Colonic mucosa (tissue), 4 donors: ENCODE data around the gene NAA60. TPM values are rescaled to one million over a fixed set of nuclear protein-coding genes. Genes with fewer than 3 reads are reported as not detected.

Experiments used
- DNase-seq: peaks from one replicate; pipeline ENCODE4 v3.0.0-alpha.2; 2020
- H3K27ac ChIP-seq: fragments of 200-600 bp; one replicate; pipeline ENCODE4 v1.8.0; 2021
- H3K27me3 ChIP-seq: fragments of 200-600 bp; one replicate; pipeline ENCODE4 v1.8.0; 2021
- H3K36me3 ChIP-seq: fragments of 200-600 bp; one replicate; pipeline ENCODE4 v1.8.0; 2021
- H3K4me1 ChIP-seq: fragments of 200-600 bp; one replicate; pipeline ENCODE4 v1.8.0; 2021; ENCODE audit warnings: mild to moderate bottlenecking
- H3K4me3 ChIP-seq: fragments of 200-600 bp; one replicate; pipeline ENCODE4 v1.8.0; 2021
- H3K9ac ChIP-seq, 2 donors: one replicate each; pipeline ENCODE4 v1.7.0; 2013; ENCODE audit warnings: control low read depth in 2 of 2, low read depth in 2 of 2, low read length in 2 of 2
- H3K9me3 ChIP-seq: fragments of 200-600 bp; one replicate; pipeline ENCODE4 v1.8.0; 2021
- CTCF ChIP-seq: fragments of 200-600 bp; IDR thresholded peaks from one replicate; pipeline ENCODE4 v1.8.0; 2022; ENCODE audit warnings: antibody characterized with exemption, mild to moderate bottlenecking
- intact Hi-C: fragments of 100-400 bp; cut with DNase I; formaldehyde crosslinking; loops from one replicate; pipeline ENCODE4 v1.14.1; 2022
- total RNA-seq, 2 donors: library from RNA; stranded (reverse); fragmentation: NEBNext Ultra II Directional in 1 of 2; extraction: Animal tissue kit (Norgen Biotek cat#: 25700) in 1 of 2; gene quantifications; one replicate each; pipeline ENCODE4 v1.2.1, GENCODE V29; 2021
- donor health status: healthy.
- donor health status: DM: no; HTN: no; CAD: no.
- donor health status: DM: no; HTN: no; CAD: no.

The NAA60 gene
- total RNA-seq, 2 donors from 2014 or later: 56.8 to 68.6 TPM

GRCh38 chr16:3481696-3482658 lies 38.5 kb downstream of the NAA60 start:
- H3K9me3 ChIP-seq: no peaks in the 10 kb centered on the region
- no peak for DNase-seq

GRCh38 chr16:3482659-3483241 lies 39.3 kb downstream of the NAA60 start:
- no peak for DNase-seq
- no peak for TF ChIP-seq CTCF

More at GRCh38 chr16:3481696-3482658, 38.5 kb downstream of the NAA60 start:
- H3K27ac ChIP-seq: no peak overlapping the region
- H3K4me3 ChIP-seq: no peak overlapping the region
- no peak for TF ChIP-seq CTCF
- no peaks in the 10 kb centered on the region for H3K27me3 ChIP-seq
- H3K36me3 ChIP-seq: peaks cover 43% of the 10 kb centered on the region
- H3K4me1 ChIP-seq: peaks cover 4% of the 10 kb centered on the region
- intact Hi-C loops: no loop called here
- H3K9ac ChIP-seq: no peak overlapping the region

GRCh38 chr16:3484318-3485096 lies 41.0 kb downstream of the NAA60 start:
- H3K4me3 ChIP-seq: no peak overlapping the region
- intact Hi-C loops: no loop called here
- no peak overlapping the region for H3K27ac ChIP-seq
- TF ChIP-seq CTCF: no peak
- no peaks in the 10 kb centered on the region for H3K9me3 ChIP-seq
- H3K9ac ChIP-seq: no peak overlapping the region
- peaks cover 43% of the 10 kb centered on the region for H3K36me3 ChIP-seq
- DNase-seq: no peak
- H3K27me3 ChIP-seq: no peaks in the 10 kb centered on the region
- H3K4me1 ChIP-seq: no peaks in the 10 kb centered on the region

More at GRCh38 chr16:3482659-3483241, 39.3 kb downstream of the NAA60 start:
- Histone ChIP-seq H3K27me3 (no peaks in the 10 kb centered on the region), H3K27ac (no peak overlapping the region), H3K4me3 (no peak overlapping the region), H3K36me3 (peaks cover 43% of the 10 kb centered on the region), H3K4me1 (peaks cover 4% of the 10 kb centered on the region), H3K9ac (no peak overlapping the region), H3K9me3 (no peaks in the 10 kb centered on the region)
- intact Hi-C loops: no loop called here

- Histone ChIP-seq H3K9me3 (no peaks in the 10 kb centered on the region), H3K4me3 (no peak overlapping the region), H3K9ac (no peak overlapping the region), H3K4me1 (no peaks in the 10 kb centered on the region), H3K36me3 (peaks cover 43% of the 10 kb centered on the region), H3K27me3 (no peaks in the 10 kb centered on the region), H3K27ac (no peak overlapping the region)
- TF ChIP-seq CTCF: no peak
- intact Hi-C loops: no loop called here
- no peak for DNase-seq
Observed at GRCh38 chr16:3485097-3485745, 41.7 kb downstream of the NAA60 start.
